HT-29 (cell line): Measurements from ENCODE around the gene KDELR3. TPM values are rescaled to one million over a fixed set of nuclear protein-coding genes. Genes with fewer than 3 reads are reported as not detected.

Source experiments
- DNase-seq: peaks from one replicate; pipeline ENCODE4 v3.0.0-alpha.2; 2015; ENCODE audit warnings: low spot score
- total RNA-seq: library from RNA; depleted of rRNA; stranded (reverse); fragments of >200 nt; shearing (Covaris generic); gene quantifications from 2 replicates; pipeline ENCODE4 v1.2.3, GENCODE V29; 2014; rRNA removed

Gene KDELR3
- total RNA-seq, 1 experiment from 2014 or later: 20.0 TPM

GRCh38 chr22:38518620-38519019 lies 50.7 kb downstream of the KDELR3 start:
- no peak for DNase-seq

- no peak for DNase-seq
These were observed 51.8 kb downstream of the KDELR3 start for GRCh38 chr22:38519453-38520250.

GRCh38 chr22:38523029-38523428 lies 55.1 kb downstream of the KDELR3 start:
- DNase-seq: no peak

- no peak for DNase-seq
These were observed 55.6 kb downstream of the KDELR3 start for GRCh38 chr22:38523479-38523878.

- DNase-seq: no peak
These were observed 56.5 kb downstream of the KDELR3 start for GRCh38 chr22:38524429-38524828.

GRCh38 chr22:38531251-38531938 lies 63.5 kb downstream of the KDELR3 start:
- DNase-seq: no peak

Other genes with a start within 250 kb of the KDELR3 start
- 26.9 and 30.7 TPM in 2 replicates for gene TMEM184B, start 195.1 kb upstream of the KDELR3 start, total RNA-seq
- gene CSNK1E, start 150.7 kb upstream of the KDELR3 start, total RNA-seq: 127 and 152 TPM in 2 replicates
- 0.08 TPM in 1 of 2 replicates, not detected in the other for gene KCNJ4, start 12.9 kb upstream of the KDELR3 start, total RNA-seq
- gene DDX17, start 38.2 kb downstream of the KDELR3 start, total RNA-seq: 630 and 723 TPM in 2 replicates
- not detected in 2 replicates for gene DMC1, start 102.1 kb downstream of the KDELR3 start, total RNA-seq
- 1.5 and 2.7 TPM in 2 replicates for gene FAM227A, start 188.3 kb downstream of the KDELR3 start, total RNA-seq
- 7.3 and 10.5 TPM in 2 replicates for gene CBY1, start 188.5 kb downstream of the KDELR3 start, total RNA-seq
- gene TOMM22, start 213.9 kb downstream of the KDELR3 start, total RNA-seq: 46.4 and 46.5 TPM in 2 replicates
- gene JOSD1, start 232.8 kb downstream of the KDELR3 start, total RNA-seq: 60.5 and 79.2 TPM in 2 replicates
- 53.8 and 54.9 TPM in 2 replicates for gene GTPBP1, start 237.8 kb downstream of the KDELR3 start, total RNA-seq